ENCODE data around the gene NFIB.

Gene NFIB

GRCh38 chr9:14242150-14242805, 71.7 kb downstream of the NFIB start:
- no peak for DNase-seq (ENCODE audit: low read depth in 3 of 3)

DNA sequence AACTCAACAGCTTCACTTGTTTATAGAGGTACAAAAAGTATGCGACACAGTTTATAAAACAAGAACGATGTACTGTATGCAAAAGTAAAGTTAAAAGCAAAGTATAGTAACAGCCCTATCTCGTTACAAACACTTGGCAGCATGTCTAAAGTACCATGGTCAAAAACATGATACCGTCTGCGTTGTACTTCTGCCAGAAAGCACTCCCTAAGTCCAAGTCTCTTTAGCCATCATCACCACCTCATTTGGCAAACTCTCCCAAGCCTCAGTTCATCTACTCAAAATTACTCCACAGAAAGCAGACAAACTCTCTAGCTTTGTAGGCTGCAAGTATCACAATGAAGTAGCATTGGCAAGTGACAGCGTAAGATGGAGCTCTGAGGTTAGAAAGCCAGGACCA, 73.4 kb downstream of the NFIB start:
- no peak for DNase-seq (ENCODE audit: low read depth in 3 of 3)

DNA sequence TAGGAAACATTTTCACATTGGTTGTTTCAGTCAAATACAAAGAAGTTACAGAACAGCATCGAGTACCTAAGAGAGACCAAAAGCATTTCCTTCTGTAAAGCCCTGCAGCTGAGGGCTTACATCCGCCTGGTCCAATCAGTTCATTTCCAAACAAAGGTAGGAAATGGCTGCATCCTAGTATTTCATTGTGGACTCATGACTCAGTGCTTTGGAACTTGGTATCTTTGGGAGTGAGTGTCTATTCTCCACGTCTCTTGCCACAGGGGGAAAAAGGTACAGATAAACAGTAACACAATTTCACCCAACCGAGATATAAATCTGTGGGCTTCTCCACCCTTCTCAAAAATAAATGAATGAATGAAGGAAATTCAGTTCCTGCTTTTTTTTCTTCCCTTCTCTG, 75.4 kb downstream of the NFIB start:
- no peak for DNase-seq (ENCODE audit: low read depth in 3 of 3)

DNA sequence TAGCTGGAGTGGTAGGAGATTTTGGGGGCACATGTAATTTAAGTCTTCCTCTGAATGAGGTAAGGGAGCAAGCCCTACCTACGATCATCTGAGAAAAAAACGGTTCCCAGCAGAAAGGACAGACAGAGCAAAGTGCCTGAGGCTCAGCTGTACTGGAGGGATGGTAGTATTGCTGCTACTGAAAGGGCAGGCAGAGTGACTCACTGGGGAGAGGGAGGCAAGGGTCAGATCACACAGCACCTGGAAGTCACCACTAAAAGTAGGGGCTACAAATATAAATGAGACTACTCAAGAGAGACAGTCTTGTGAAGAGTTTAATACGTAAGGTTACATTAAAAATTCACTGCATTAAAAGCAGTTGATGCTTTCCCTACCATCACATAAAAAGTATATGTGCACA, 75.9 kb downstream of the NFIB start:
- DNase-seq (ENCODE audit: low read depth in 3 of 3) = no peak

- DNase-seq (ENCODE audit: low read depth in 3 of 3) = no peak
Observed at GRCh38 chr9:14236591-14236990, 77.3 kb downstream of the NFIB start.

GRCh38 chr9:14232111-14232510, 81.8 kb downstream of the NFIB start:
- no peak for DNase-seq (ENCODE audit: low read depth in 3 of 3)

DNA sequence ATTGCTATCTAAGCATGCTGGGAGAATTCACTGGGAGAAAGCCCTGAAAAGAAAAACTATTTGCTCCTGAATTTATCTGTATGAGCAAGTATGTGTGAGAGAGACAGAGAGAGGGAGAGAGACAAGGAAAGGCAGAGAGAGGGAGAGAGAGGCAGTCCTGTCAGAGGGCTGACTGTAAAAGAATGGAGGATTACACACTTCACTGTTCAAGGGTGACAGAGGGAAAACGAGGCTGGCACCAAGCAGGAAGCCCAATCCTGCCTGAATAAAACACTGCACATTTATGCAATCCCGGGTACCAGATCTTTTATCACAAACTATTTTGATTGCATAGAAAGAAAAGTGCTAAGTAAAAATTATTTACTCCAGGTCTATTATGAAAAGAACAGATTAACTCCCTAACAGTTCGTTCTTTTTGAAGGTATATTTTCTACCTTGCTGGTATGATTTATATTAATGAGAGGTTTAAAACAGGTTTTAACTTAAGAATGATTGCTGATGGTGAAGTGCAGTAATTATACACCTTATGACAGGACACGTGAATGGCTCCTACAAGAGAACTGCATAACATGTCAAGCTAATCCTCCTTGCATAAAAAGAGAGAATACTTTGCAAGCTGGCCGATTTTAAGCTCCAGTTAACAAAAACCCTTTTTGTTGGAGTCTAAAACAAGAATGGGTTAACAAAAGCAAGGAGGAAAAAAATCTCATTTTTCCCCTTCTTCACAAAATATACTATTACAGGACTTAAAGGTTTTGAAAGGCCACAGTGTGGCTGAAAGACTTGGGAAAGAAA, 82.5 kb downstream of the NFIB start:
- DNase-seq (ENCODE audit: low read depth in 3 of 3) = no peak

DNA sequence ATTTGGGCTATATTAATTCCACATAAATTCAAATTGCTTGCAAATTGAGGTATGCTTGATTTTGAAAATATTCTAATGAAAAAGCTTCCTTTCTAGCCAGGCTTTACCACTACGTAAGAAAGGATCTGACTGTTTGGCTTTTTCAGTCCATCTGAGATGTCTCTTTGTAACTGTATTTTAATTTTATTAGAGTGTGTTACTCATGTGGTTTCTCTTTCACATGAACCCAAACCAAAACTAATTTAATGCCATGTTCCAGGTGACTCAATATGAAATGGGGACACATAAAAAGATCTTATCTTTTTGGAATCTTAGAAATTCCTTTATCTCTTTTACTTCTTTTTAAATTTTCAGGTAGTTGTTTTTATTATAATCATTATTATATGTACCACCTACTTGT, 85.3 kb downstream of the NFIB start:
- no peak for DNase-seq (ENCODE audit: low read depth in 3 of 3)

DNA sequence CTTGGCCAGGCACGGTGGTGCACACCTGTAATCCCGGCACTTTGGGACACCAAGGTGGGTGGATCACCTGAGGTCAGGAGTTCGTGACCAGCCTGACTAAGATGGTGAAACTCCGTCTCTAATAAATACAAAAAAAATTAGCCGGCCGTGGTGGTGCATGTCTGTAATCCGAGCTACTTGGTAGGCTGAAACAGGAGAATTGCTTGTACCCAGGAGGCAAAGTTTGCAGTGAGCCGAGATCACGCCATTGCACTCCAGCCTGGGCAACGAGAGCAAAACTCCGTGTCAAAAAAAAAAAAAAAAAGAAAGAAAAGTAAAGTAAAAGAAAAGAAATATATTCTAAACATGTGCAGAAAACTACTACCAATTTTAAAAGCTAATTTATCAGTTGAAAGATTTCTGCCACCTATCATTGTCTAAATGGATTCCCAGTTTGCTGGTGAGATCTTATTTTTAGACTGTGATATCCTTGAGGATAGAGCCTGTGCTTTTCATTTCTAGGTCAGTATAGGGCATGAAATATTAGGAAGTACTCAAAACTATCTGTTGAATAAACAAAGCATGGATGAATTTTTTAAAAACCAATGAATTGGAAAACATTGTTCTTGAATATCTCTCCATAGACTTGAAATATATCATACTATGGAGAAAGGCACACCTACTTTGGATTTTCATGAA, 86.9 kb downstream of the NFIB start:
- no peak for DNase-seq (ENCODE audit: low read depth in 3 of 3)

DNA sequence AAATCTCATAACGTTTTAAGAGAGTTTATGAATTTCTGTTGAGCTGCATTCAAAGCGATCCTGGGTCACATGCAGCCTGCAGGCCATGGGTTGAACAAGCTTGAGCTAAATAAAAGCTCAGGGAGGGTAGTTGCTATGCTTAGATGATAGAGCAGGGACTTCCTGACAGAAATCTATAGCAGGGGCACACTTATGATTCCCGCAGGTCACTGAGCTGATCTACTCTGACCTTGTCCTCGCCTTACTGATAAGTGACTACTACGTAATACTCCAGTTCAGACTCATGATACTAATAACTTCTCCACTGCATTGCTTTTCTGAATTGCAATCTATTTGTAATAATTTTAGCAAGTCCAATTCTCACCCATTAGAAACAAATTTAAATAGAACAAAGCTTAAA, 90.9 kb downstream of the NFIB start:
- no peak for DNase-seq (ENCODE audit: low read depth in 3 of 3)

GRCh38 chr9:14222149-14222835, 91.6 kb downstream of the NFIB start:
- DNase-seq (ENCODE audit: low read depth in 3 of 3) = no peak

DNA sequence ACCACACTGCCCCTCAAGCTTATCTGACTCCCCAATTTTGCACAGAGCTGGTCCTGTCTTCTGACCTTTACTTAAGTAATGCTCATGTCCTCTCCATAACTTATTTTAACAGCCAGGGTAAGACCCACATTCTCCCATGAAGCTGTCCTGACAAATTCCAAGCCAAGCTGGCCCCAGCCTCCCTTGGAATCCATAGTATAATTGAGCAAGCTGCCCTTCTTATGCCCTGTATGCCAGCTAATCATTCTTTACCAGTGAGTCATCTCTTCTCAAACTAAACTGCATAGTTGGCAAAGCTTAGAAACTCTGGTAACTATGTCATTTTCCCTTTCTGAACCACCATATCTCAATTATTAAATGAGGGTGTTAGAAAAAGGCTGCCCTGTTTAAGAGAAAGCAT, 92.4 kb downstream of the NFIB start:
- DNase-seq (ENCODE audit: low read depth in 3 of 3) = no peak

GRCh38 chr9:14221119-14221518, 92.8 kb downstream of the NFIB start:
- no peak for DNase-seq (ENCODE audit: low read depth in 3 of 3)

- no peak for DNase-seq (ENCODE audit: low read depth in 3 of 3)
Observed at GRCh38 chr9:14220256-14220655, 93.7 kb downstream of the NFIB start.

DNA sequence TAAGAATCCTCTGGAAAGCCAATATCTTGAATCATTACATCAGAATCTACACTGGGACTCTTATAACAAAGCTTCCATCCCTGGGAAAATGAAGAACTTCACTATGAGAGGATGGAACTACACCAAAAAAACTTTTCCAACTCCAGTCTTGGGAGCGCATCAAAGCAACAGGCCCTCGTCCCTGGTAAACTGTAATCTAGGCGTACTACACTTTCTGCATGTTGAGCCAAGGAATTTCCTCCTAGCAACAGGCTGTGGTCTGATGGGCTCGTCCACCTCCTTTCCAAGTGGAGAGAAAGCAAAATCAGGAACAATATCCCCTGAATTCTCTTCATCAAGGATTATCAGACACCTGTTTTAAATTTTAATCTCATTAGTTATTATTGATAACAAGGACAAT, 94.1 kb downstream of the NFIB start:
- DNase-seq (ENCODE audit: low read depth in 3 of 3) = no peak

DNA sequence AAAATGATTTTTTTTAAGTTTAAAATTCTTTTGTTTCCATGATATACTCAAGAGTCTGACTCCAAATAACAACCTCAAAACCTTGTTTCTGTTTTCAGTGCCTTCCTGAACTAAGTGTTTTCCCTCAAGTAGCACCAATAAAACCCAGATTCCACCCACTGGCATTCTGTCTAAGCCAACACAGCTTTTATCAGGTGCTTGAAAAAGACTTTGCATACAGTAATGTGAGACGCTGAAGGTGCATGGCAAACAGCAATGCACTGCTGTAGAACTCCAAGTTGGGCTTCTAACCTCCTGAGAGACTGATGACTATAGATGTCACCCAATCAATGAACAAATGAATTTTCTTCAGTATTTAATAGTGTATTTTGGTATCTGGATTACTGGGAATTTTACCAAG, 95.7 kb downstream of the NFIB start:
- no peak for DNase-seq (ENCODE audit: low read depth in 3 of 3)

- DNase-seq (ENCODE audit: low read depth in 3 of 3) = no peak
Observed at GRCh38 chr9:14216612-14217194, 97.2 kb downstream of the NFIB start.

GRCh38 chr9:14215614-14216013, 98.3 kb downstream of the NFIB start:
- DNase-seq (ENCODE audit: low read depth in 3 of 3) = no peak

- DNase-seq (ENCODE audit: low read depth in 3 of 3) = no peak
Observed at GRCh38 chr9:14214693-14215092, 99.2 kb downstream of the NFIB start.

DNA sequence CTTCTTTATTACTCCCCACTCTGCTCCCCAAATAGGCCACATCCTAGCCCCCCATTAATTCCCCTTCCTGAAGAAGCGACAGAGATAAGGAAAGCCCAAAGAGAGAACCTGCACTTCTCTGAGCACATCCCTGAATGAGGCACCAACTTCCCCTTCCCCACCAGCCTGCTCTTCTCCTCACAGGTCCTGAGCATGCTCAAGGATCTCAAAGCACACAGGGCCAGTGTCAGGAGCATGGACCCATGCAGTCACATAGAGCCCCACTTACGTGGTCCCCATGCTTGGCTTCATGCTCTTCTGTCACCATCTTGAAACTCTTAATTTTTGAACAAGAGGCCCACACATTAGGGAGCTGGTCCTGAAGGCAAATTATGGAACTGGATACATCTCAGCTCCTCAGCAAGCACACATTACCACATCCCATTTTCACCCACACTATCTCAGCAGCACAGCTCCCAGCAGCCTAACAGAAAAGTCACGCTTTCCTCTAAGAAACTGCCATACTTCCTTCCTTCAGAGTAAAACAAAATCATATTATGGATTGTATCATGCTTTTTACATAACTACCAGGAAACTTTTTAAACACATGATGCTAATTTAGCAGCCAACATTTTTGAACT, 99.8 kb downstream of the NFIB start:
- no peak for DNase-seq (ENCODE audit: low read depth in 3 of 3)

DNA sequence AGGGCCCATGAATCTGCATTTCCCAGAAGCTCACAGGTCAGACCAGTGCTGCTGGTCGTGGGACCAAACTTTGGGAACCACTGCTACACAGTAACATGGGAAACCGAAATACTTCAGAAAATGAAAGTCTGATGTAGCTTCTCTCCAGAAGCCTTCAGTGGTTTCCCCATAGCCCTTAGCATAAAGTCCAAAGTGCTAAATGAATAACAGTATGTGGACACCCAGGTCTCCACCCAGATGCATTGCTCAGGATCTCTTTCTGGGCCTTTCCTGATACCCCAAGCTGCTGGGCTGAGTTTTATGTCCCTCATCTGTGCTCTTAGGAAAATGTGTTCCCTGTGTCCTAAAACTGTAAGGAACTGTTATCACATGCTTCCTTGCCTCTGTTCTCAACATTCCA, 100.4 kb downstream of the NFIB start:
- no peak for DNase-seq (ENCODE audit: low read depth in 3 of 3)
